Nephron progenitor cell (in vitro differentiated cells): ENCODE data around the gene ZNF460.

Experiments
- DNase-seq: peaks from one replicate; pipeline ENCODE4 v3.0.0; 2021
- H3K27ac Mint-ChIP-seq: 2 replicates; pipeline ENCODE4 v1.8.0; 2021; ENCODE audit warnings: mild to moderate bottlenecking, moderate library complexity, mixed read lengths
- H3K27me3 Mint-ChIP-seq: 2 replicates; pipeline ENCODE4 v1.8.0; 2021; ENCODE audit warnings: mild to moderate bottlenecking, low read depth, mixed read lengths; ENCODE audit not compliant: poor library complexity
- H3K36me3 Mint-ChIP-seq: 2 replicates; pipeline ENCODE4 v1.8.0; 2021; ENCODE audit warnings: low read depth, mixed read lengths
- H3K4me1 Mint-ChIP-seq: 2 replicates; pipeline ENCODE4 v1.8.0; 2021; ENCODE audit warnings: mixed read lengths
- H3K4me3 Mint-ChIP-seq: 2 replicates; pipeline ENCODE4 v1.8.0; 2021; ENCODE audit warnings: mild to moderate bottlenecking, moderate library complexity, mixed read lengths
- H3K9me3 Mint-ChIP-seq: 2 replicates; pipeline ENCODE4 v1.8.0; 2021; ENCODE audit warnings: mild to moderate bottlenecking, moderate library complexity, mixed read lengths
- TF ChIP-seq, protein P1 (sequence below): fragments of 200-600 bp; sonication (generic); IDR thresholded peaks from 2 replicates; pipeline ENCODE4 v1.5.0; 2021; ENCODE audit warnings: antibody characterized with exemption

ZNF460 gene

GRCh38 chr19:57327993-57328392, 47.7 kb downstream of the ZNF460 start:
- peaks cover 2% of the 10 kb centered on the region for H3K4me1 Mint-ChIP-seq
- peaks cover 82% of the 10 kb centered on the region for H3K36me3 Mint-ChIP-seq
- no peak overlapping the region for H3K27ac Mint-ChIP-seq
- no peak for DNase-seq
- TF ChIP-seq, protein P1, sequence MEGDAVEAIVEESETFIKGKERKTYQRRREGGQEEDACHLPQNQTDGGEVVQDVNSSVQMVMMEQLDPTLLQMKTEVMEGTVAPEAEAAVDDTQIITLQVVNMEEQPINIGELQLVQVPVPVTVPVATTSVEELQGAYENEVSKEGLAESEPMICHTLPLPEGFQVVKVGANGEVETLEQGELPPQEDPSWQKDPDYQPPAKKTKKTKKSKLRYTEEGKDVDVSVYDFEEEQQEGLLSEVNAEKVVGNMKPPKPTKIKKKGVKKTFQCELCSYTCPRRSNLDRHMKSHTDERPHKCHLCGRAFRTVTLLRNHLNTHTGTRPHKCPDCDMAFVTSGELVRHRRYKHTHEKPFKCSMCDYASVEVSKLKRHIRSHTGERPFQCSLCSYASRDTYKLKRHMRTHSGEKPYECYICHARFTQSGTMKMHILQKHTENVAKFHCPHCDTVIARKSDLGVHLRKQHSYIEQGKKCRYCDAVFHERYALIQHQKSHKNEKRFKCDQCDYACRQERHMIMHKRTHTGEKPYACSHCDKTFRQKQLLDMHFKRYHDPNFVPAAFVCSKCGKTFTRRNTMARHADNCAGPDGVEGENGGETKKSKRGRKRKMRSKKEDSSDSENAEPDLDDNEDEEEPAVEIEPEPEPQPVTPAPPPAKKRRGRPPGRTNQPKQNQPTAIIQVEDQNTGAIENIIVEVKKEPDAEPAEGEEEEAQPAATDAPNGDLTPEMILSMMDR = no peak
- no peak overlapping the region for H3K4me3 Mint-ChIP-seq
- no peaks in the 10 kb centered on the region for H3K27me3 Mint-ChIP-seq
- H3K9me3 Mint-ChIP-seq = peaks cover 15% of the 10 kb centered on the region

- TF ChIP-seq, protein P1 = no peak
- Mint-ChIP-seq H3K9me3 (no peaks in the 10 kb centered on the region), H3K4me1 (no peaks in the 10 kb centered on the region), H3K27me3 (peaks cover 14% of the 10 kb centered on the region), H3K36me3 (peaks cover 24% of the 10 kb centered on the region), H3K4me3 (no peak overlapping the region), H3K27ac (no peak overlapping the region)
- no peak for DNase-seq
Observed at GRCh38 chr19:57334191-57334590, 53.9 kb downstream of the ZNF460 start.

GRCh38 chr19:57338877-57339276, 58.6 kb downstream of the ZNF460 start:
- no peak for DNase-seq
- Mint-ChIP-seq H3K27me3 (peaks cover 50% of the 10 kb centered on the region), H3K27ac (no peak overlapping the region), H3K4me1 (no peaks in the 10 kb centered on the region), H3K4me3 (no peak overlapping the region), H3K36me3 (no peaks in the 10 kb centered on the region), H3K9me3 (no peaks in the 10 kb centered on the region)
- TF ChIP-seq, protein P1 = no peak

DNA sequence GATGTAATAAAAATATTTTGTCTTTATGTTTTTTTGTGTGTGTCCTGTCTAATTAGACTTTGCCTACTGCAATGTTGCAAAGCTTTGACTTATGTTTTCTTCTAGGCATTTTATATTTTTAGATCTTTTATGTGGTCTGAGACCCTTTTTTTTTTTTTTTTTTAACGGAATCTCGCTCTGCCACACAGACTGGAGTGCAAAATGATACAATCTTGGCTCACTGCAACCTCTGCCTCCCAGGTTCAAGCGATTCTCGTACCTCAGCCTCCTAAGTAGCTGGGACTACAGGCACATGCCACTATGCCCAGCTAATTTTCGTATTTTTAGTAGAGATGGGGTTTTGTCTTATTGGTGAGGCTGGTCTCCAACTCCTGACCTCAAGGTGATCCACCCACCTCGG, 62.3 kb downstream of the ZNF460 start:
- Mint-ChIP-seq H3K9me3 (no peaks in the 10 kb centered on the region), H3K27me3 (peaks cover 77% of the 10 kb centered on the region), H3K36me3 (no peaks in the 10 kb centered on the region), H3K4me1 (no peaks in the 10 kb centered on the region), H3K4me3 (no peak overlapping the region), H3K27ac (no peak overlapping the region)
- no peak for DNase-seq
- TF ChIP-seq, protein P1 = no peak
